IMR-90 (cell line): ENCODE data around the gene PSMG3. TPM values are rescaled to one million over a fixed set of nuclear protein-coding genes. Genes with fewer than 3 reads are reported as not detected.

ENCODE experiments used
- ATAC-seq: fragments of 200-7000 bp; cut with Tn5 transposase; 2 replicates; pipeline ENCODE4 v1.9.1; 2020; ENCODE audit warnings: low read depth, mild to moderate bottlenecking, moderate library complexity
- BruUV-seq: library from RNA; stranded (reverse); fragments of 400-500 nt; replicated peaks from 2 replicates; lab custom pipeline; 2021; lab: Mats Ljungman, UMichigan
- CTCF ChIA-PET: fragments of 300-600 bp; formaldehyde crosslinking; extraction: SDS; loops from one replicate; lab custom pipeline; 2021; ENCODE audit warnings: antibody characterized with exemption; lab: Yijun Ruan, JAX
- POLR2A ChIA-PET: fragments of 300-600 bp; sonication (Branson Sonifier 250); formaldehyde crosslinking; loops from one replicate; lab custom pipeline; 2022; ENCODE audit warnings: antibody characterized with exemption; ENCODE audit not compliant: unreplicated experiment; lab: Charles Lee
- DNase-seq: peaks from one replicate; pipeline ENCODE4 v3.0.0; 2013
- H2AFZ ChIP-seq: replicated peaks from 2 replicates; pipeline ENCODE3; 2013; ENCODE audit warnings: low read length, mild to moderate bottlenecking; ENCODE audit not compliant: poor library complexity
- H2AK5ac ChIP-seq: 2 replicates; pipeline ENCODE4 v1.6.1; 2013; ENCODE audit warnings: low read depth, low read length, inconsistent platforms
- H2AK9ac ChIP-seq: replicated peaks from 2 replicates; pipeline ENCODE3; 2013; ENCODE audit warnings: mild to moderate bottlenecking, low read depth, low read length, moderate library complexity; ENCODE audit not compliant: poor library complexity
- H2BK120ac ChIP-seq: 2 replicates; pipeline ENCODE4 v1.6.1; 2013; ENCODE audit warnings: low read depth, low read length, inconsistent platforms
- H2BK15ac ChIP-seq: 3 replicates; pipeline ENCODE4 v1.6.1; 2013; ENCODE audit warnings: low read depth, low read length, inconsistent platforms
- H2BK20ac ChIP-seq: 2 replicates; pipeline ENCODE4 v1.6.1; 2013; ENCODE audit warnings: low read depth, mild to moderate bottlenecking, inconsistent platforms, low read length, moderate library complexity
- H2BK5ac ChIP-seq: 2 replicates; pipeline ENCODE4 v1.6.1; 2013; ENCODE audit warnings: mild to moderate bottlenecking, low read depth, low read length, inconsistent platforms; ENCODE audit not compliant: poor library complexity, severe bottlenecking
- H3K14ac ChIP-seq: replicated peaks from 2 replicates; pipeline ENCODE4 v1.6.1; 2013; ENCODE audit warnings: low read depth, low read length, inconsistent platforms
- H3K18ac ChIP-seq: 2 replicates; pipeline ENCODE4 v1.6.1; 2013; ENCODE audit warnings: low read depth, low read length, control low read depth
- H3K23ac ChIP-seq: 2 replicates; pipeline ENCODE4 v1.6.1; 2013; ENCODE audit warnings: low read depth, low read length, inconsistent platforms
- H3K27ac ChIP-seq: 2 replicates; pipeline ENCODE4 v1.5.1; 2013; ENCODE audit warnings: mild to moderate bottlenecking, control low read depth, low read length; ENCODE audit not compliant: insufficient read depth
- H3K27me3 ChIP-seq: 2 replicates; pipeline ENCODE4 v1.6.1; 2013; ENCODE audit warnings: low read length; ENCODE audit not compliant: control insufficient read depth, insufficient read depth
- H3K36me3 ChIP-seq: 2 replicates; pipeline ENCODE4 v1.6.1; 2013; ENCODE audit warnings: low read length, mixed read lengths; ENCODE audit not compliant: control insufficient read depth, insufficient read depth
- H3K4ac ChIP-seq: 2 replicates; pipeline ENCODE4 v1.6.1; 2013; ENCODE audit warnings: low read depth, low read length, inconsistent platforms
- H3K4me1 ChIP-seq: 2 replicates; pipeline ENCODE4 v1.6.1; 2013; ENCODE audit warnings: low read length, mixed read lengths; ENCODE audit not compliant: control insufficient read depth, insufficient read depth
- H3K4me2 ChIP-seq: 2 replicates; pipeline ENCODE4 v1.6.1; 2013; ENCODE audit warnings: low read depth, mild to moderate bottlenecking, control low read depth, low read length, moderate library complexity
- H3K4me3 ChIP-seq: 2 replicates; pipeline ENCODE4 v1.5.1; 2013; ENCODE audit warnings: low read depth, mild to moderate bottlenecking, control low read depth, low read length, moderate library complexity; ENCODE audit not compliant: insufficient read depth
- H3K56ac ChIP-seq: 2 replicates; pipeline ENCODE4 v1.6.1; 2013; ENCODE audit warnings: low read length, inconsistent platforms; ENCODE audit not compliant: insufficient read depth; ENCODE audit errors: extremely low read depth
- H3K79me1 ChIP-seq, 2 experiments: 2 replicates each; pipeline ENCODE4 v1.6.1; 2013; ENCODE audit warnings: low read length in 2 of 2, inconsistent platforms in 1 of 2, low read depth in 1 of 2
- H3K9ac ChIP-seq: 2 replicates; pipeline ENCODE4 v1.6.1; 2013; ENCODE audit warnings: low read depth, low read length, control low read depth
- H3K9me1 ChIP-seq: 2 replicates; pipeline ENCODE4 v1.6.1; 2013; ENCODE audit warnings: low read length, inconsistent platforms; ENCODE audit not compliant: insufficient read depth
- H3K9me3 ChIP-seq: 2 replicates; pipeline ENCODE4 v1.6.1; 2013; ENCODE audit warnings: low read length; ENCODE audit not compliant: control insufficient read depth, insufficient read depth
- H4K20me1 ChIP-seq: 2 replicates; pipeline ENCODE4 v1.6.1; 2013; ENCODE audit warnings: low read length, inconsistent platforms; ENCODE audit not compliant: insufficient read depth
- H4K5ac ChIP-seq: 2 replicates; pipeline ENCODE4 v1.6.1; 2013; ENCODE audit warnings: mild to moderate bottlenecking, low read depth, low read length, control low read depth
- H4K8ac ChIP-seq, 2 experiments: 2 replicates each; pipeline ENCODE4 v1.6.1; 2013; ENCODE audit warnings: low read depth in 2 of 2, low read length in 2 of 2, control low read depth in 1 of 2, inconsistent platforms in 1 of 2
- H4K91ac ChIP-seq: 2 replicates; pipeline ENCODE4 v1.6.1; 2013; ENCODE audit warnings: low read depth, low read length, inconsistent platforms; ENCODE audit not compliant: insufficient read depth
- RCOR1 ChIP-seq: IDR thresholded peaks from 2 replicates; pipeline ENCODE4 v1.6.1; 2012; ENCODE audit warnings: mild to moderate bottlenecking, low read length, improper control_type of control experiment; ENCODE audit not compliant: insufficient replicate concordance
- WGBS, 2 experiments: methylation state at CpG; one replicate each; pipeline versions ENCODE4 v1.1.5 to v1.1.7; 2013; ENCODE audit warnings: missing lambda C conversion rate in 2 of 2; ENCODE audit not compliant: insufficient read length in 1 of 2; ENCODE audit errors: extremely low coverage in 2 of 2; 5-methylcytosine and 5-hydroxymethylcytosine counted together
- dilution Hi-C: fragments of 300-500 bp; cut with HindIII; formaldehyde crosslinking; loops from one replicate; pipeline ENCODE4 v1.14.3; 2018; ENCODE audit warnings: low sequenced_read_pairs; ENCODE audit not compliant: unreplicated experiment
- in situ Hi-C: fragments of 300-500 bp; cut with MboI; formaldehyde crosslinking; loops from 3 replicates; pipeline ENCODE4 v1.14.3; 2019; ENCODE audit warnings: low sequenced_read_pairs, inconsistent platforms, mixed read lengths
- intact Hi-C: fragments of 100-400 bp; cut with micrococcal nuclease; formaldehyde crosslinking; loops from 2 replicates; pipeline ENCODE4 v1.10.0; 2022
- polyA plus RNA-seq, 3 experiments: library from polyadenylated mRNA; depleted of rRNA; stranded (reverse); fragments of >200 nt; gene quantifications; 2 replicates each; pipeline ENCODE4 v1.2.3, GENCODE V29; 2012; ENCODE audit warnings: low replicate concordance in 1 of 3
- total RNA-seq: library from RNA; depleted of rRNA; stranded (reverse); fragments of >200 nt; gene quantifications from 2 replicates; pipeline ENCODE4 v1.2.3, GENCODE V29; 2012

Gene PSMG3
- total and polyA plus RNA-seq, 2 of the 4 experiments (the other 2 are of a cell fraction): 37.3 to 54.1 TPM

DNA sequence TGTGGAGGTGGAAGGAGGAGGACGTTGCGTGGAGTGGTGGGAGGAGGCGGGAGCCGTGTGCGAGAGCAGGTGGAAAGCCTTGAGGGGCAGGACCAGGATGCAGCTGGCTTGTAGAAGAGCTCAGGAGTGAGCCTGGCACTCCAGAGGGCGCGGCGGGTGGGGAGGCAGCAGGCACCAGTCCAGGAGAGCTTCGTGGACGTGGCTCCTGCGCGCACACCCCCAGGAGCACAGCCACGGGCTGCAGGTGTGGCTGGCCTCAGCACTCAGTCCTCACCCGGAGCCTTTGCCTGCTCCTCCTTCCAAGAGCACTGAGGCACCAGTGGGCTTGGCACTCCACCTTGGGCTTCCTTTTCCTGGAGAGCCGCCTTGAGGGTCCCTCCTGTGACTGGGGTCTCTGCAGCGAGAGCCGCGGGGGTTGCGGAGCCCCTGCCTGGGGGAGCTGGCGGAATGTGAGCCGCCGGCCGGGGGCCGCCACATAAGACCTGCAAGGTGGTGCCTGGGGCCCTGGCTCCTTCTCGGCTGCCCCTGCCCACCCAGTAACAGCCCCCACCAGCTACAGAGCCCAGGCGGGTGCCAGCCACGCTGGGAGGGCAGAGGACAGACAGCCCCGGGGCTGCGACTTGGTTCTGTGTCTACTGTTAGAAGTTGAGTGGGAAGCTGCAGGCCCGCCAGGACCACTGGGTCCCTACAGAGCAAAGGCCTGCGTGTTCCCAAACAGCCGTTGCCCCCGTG, 28.2 kb downstream of the PSMG3 start:
- no peak overlapping the region for H3K4ac ChIP-seq
- H3K14ac ChIP-seq: no peak overlapping the region
- no peak overlapping the region for H3K56ac ChIP-seq
- intact Hi-C loops (no loop called here), dilution Hi-C loops (no loop called here), in situ Hi-C loops (no loop called here)
- 94% methylated on average over 18 of the region's 33 CpGs; no CpG with 5 or more reads in 1 of the 2 experiments for WGBS, 2 experiments
- H2AFZ ChIP-seq: peak overlapping the region; percentile 58
- no peak overlapping the region for H3K4me3 ChIP-seq
- ATAC-seq: no peak
- H4K8ac ChIP-seq: no peak overlapping the region
- no peak overlapping the region for H4K5ac ChIP-seq
- H4K20me1 ChIP-seq: peaks cover 26% of the 10 kb centered on the region
- no peak for TF ChIP-seq RCOR1
- no peak overlapping the region for H2BK5ac ChIP-seq
- POLR2A ChIA-PET: no interaction called here
- H3K27me3 ChIP-seq: no peaks in the 10 kb centered on the region
- H3K9me3 ChIP-seq: no peaks in the 10 kb centered on the region
- H4K91ac ChIP-seq: no peak overlapping the region
- no peak overlapping the region for H2BK120ac ChIP-seq
- H3K23ac ChIP-seq: no peak overlapping the region
- H3K4me2 ChIP-seq: no peak overlapping the region
- H2AK5ac ChIP-seq: no peak overlapping the region
- H3K79me1 ChIP-seq: peaks cover 0 to 47% of the 10 kb centered on the region in 2 experiments; a peak in 3 of 4 replicates
- DNase-seq: no peak
- CTCF ChIA-PET: no interaction called here
- no peak overlapping the region for H2BK15ac ChIP-seq
- peaks cover 48% of the 10 kb centered on the region for H3K36me3 ChIP-seq
- peaks cover 10% of the 10 kb centered on the region for H3K4me1 ChIP-seq
- no peak overlapping the region for H2AK9ac ChIP-seq
- H2BK20ac ChIP-seq: no peak overlapping the region
- TSS peak; percentile 31 for BruUV-seq
- peak overlapping the region; percentile 10; the same call in 1 of the 2 replicates for H3K27ac ChIP-seq
- no peak overlapping the region for H3K9ac ChIP-seq
- no peak overlapping the region for H3K18ac ChIP-seq
- H3K9me1 ChIP-seq: peaks cover 4% of the 10 kb centered on the region; the same call in 1 of the 2 replicates
